Choroid plexus epithelial cell (primary cell): Measurements from ENCODE around the gene SYNPO2.
"Not testable (repeated sequence)": the region's sequence is repeated elsewhere in the genome, so short reads cannot be mapped to it uniquely, and the experiment has no call there.

Source experiments
- DNase-seq: peaks from one replicate; pipeline ENCODE4 v3.0.0-alpha.2; 2010; ENCODE audit warnings: low read depth
- H3K4me3 ChIP-seq: 2 replicates; pipeline ENCODE4 v1.5.1; 2011; ENCODE audit warnings: low read depth, mild to moderate bottlenecking, control low read depth, low read length, moderate library complexity
- CTCF ChIP-seq: conservative IDR thresholded peaks from 2 replicates; pipeline ENCODE4 v1.5.1; 2011; ENCODE audit warnings: low read depth, mild to moderate bottlenecking, control low read depth, inconsistent platforms, low read length, moderate library complexity

The SYNPO2 gene

GRCh38 chr4:118994030-118994429 lies 105.4 kb downstream of the SYNPO2 start:
- no peak overlapping the region for H3K4me3 ChIP-seq
- TF ChIP-seq CTCF, result no peak
- DNase-seq, result peak; percentile 19

- no peak for TF ChIP-seq CTCF
- H3K4me3 ChIP-seq, result no peak overlapping the region
- DNase-seq, result no peak
Observed at GRCh38 chr4:118995693-118996391, 107.2 kb downstream of the SYNPO2 start.

- no peak overlapping the region for H3K4me3 ChIP-seq
- TF ChIP-seq CTCF, result no peak
- peak; percentile 19 for DNase-seq
Observed at GRCh38 chr4:118997601-118998000, 108.9 kb downstream of the SYNPO2 start.

GRCh38 chr4:118999919-119000318 lies 111.3 kb downstream of the SYNPO2 start:
- no peak overlapping the region for H3K4me3 ChIP-seq
- no peak for TF ChIP-seq CTCF
- DNase-seq, result no peak

GRCh38 chr4:119000400-119000799 lies 111.7 kb downstream of the SYNPO2 start:
- no peak for TF ChIP-seq CTCF
- H3K4me3 ChIP-seq, result no peak overlapping the region
- DNase-seq, result no peak

GRCh38 chr4:119002476-119002875 lies 113.8 kb downstream of the SYNPO2 start:
- DNase-seq, result no peak
- TF ChIP-seq CTCF, result no peak
- H3K4me3 ChIP-seq, result no peak overlapping the region

- not testable (repeated sequence) for DNase-seq, H3K4me3 ChIP-seq
Observed at GRCh38 chr4:119003001-119003400, 114.3 kb downstream of the SYNPO2 start.
